ENCODE measurements around the gene KCNH8. TPM values are rescaled to one million over a fixed set of nuclear protein-coding genes. Genes with fewer than 3 reads are reported as not detected.

The KCNH8 gene
- polyA plus RNA-seq, 1 donor from 2014 or later = 28.9 TPM

GRCh38 chr3:19206540-19206939 is 58.2 kb downstream of the KCNH8 start:
- Histone ChIP-seq H3K4me2 (ENCODE audit: low read length) (no peak overlapping the region), H3K36me3 (ENCODE audit: insufficient read depth, low read length) (no peaks in the 10 kb centered on the region), H3F3A (ENCODE audit: insufficient read depth, low read length, poor library complexity, severe bottlenecking) (no peaks in the 10 kb centered on the region), H3K9ac (ENCODE audit: low read length) (no peak overlapping the region), H4K20me1 (ENCODE audit: insufficient read depth) (no peaks in the 10 kb centered on the region), H3K4me3 (ENCODE audit: low read length) (no peak overlapping the region), H2AFZ (ENCODE audit: low read depth, low read length) (no peak overlapping the region), H3K9me2 (ENCODE audit: insufficient read depth, low read length) (no peaks in the 10 kb centered on the region), H3K27me3 (ENCODE audit: insufficient read depth, low read depth, low read length) (no peaks in the 10 kb centered on the region), H3K79me2 (replicated peaks; ENCODE audit: insufficient read depth, low read length) (no peaks in the 10 kb centered on the region), H3K9me3 (ENCODE audit: low read length) (no peaks in the 10 kb centered on the region), H3K27ac (ENCODE audit: low read length) (no peak overlapping the region)
- TF ChIP-seq EP300 (conservative IDR thresholded peaks at IDR 0.05; ENCODE audit: poor library complexity, severe bottlenecking) = no peak
- TF ChIP-seq POLR2AphosphoS5 (IDR thresholded peaks at IDR 0.05) = no peak
- TF ChIP-seq, protein P1, sequence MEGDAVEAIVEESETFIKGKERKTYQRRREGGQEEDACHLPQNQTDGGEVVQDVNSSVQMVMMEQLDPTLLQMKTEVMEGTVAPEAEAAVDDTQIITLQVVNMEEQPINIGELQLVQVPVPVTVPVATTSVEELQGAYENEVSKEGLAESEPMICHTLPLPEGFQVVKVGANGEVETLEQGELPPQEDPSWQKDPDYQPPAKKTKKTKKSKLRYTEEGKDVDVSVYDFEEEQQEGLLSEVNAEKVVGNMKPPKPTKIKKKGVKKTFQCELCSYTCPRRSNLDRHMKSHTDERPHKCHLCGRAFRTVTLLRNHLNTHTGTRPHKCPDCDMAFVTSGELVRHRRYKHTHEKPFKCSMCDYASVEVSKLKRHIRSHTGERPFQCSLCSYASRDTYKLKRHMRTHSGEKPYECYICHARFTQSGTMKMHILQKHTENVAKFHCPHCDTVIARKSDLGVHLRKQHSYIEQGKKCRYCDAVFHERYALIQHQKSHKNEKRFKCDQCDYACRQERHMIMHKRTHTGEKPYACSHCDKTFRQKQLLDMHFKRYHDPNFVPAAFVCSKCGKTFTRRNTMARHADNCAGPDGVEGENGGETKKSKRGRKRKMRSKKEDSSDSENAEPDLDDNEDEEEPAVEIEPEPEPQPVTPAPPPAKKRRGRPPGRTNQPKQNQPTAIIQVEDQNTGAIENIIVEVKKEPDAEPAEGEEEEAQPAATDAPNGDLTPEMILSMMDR (IDR thresholded peaks at IDR 0.05; ENCODE audit: poor library complexity, severe bottlenecking) = no peak
- TF ChIP-seq TAF1 (IDR thresholded peaks at IDR 0.05; ENCODE audit: low read depth) = no peak
- no peak for TF ChIP-seq REST (IDR thresholded peaks at IDR 0.05; ENCODE audit: borderline replicate concordance)
- TF ChIP-seq MXI1 (conservative IDR thresholded peaks at IDR 0.05; ENCODE audit: poor library complexity, severe bottlenecking) = no peak
- TF ChIP-seq RAD21 (conservative IDR thresholded peaks at IDR 0.05) = no peak
- TF ChIP-seq SMC3 (conservative IDR thresholded peaks at IDR 0.05; ENCODE audit: poor library complexity) = no peak
- TF ChIP-seq EZH2 (IDR thresholded peaks at IDR 0.05; ENCODE audit: borderline replicate concordance, insufficient read depth, low read length, poor library complexity, severe bottlenecking) = no peak

- TF ChIP-seq MXI1 (conservative IDR thresholded peaks at IDR 0.05; ENCODE audit: poor library complexity, severe bottlenecking) (no peak), TAF1 (IDR thresholded peaks at IDR 0.05; ENCODE audit: low read depth) (no peak), EP300 (conservative IDR thresholded peaks at IDR 0.05; ENCODE audit: poor library complexity, severe bottlenecking) (no peak), REST (IDR thresholded peaks at IDR 0.05; ENCODE audit: borderline replicate concordance) (no peak), POLR2AphosphoS5 (IDR thresholded peaks at IDR 0.05) (no peak)
- TF ChIP-seq, protein P1 (IDR thresholded peaks at IDR 0.05; ENCODE audit: poor library complexity, severe bottlenecking) = no peak
- Histone ChIP-seq H3K4me2 (ENCODE audit: low read length) (no peak overlapping the region), H3K27ac (ENCODE audit: low read length) (no peak overlapping the region), H3K9me3 (ENCODE audit: low read length) (no peaks in the 10 kb centered on the region), H3K27me3 (ENCODE audit: insufficient read depth, low read depth, low read length) (no peaks in the 10 kb centered on the region), H3K4me3 (ENCODE audit: low read length) (no peak overlapping the region), H3F3A (ENCODE audit: insufficient read depth, low read length, poor library complexity, severe bottlenecking) (no peaks in the 10 kb centered on the region), H2AFZ (ENCODE audit: low read depth, low read length) (no peak overlapping the region), H4K20me1 (ENCODE audit: insufficient read depth) (no peaks in the 10 kb centered on the region), H3K9me2 (ENCODE audit: insufficient read depth, low read length) (no peaks in the 10 kb centered on the region), H3K79me2 (replicated peaks; ENCODE audit: insufficient read depth, low read length) (peaks cover 3% of the 10 kb centered on the region), H3K36me3 (ENCODE audit: insufficient read depth, low read length) (no peaks in the 10 kb centered on the region), H3K9ac (ENCODE audit: low read length) (no peak overlapping the region)
Measured at GRCh38 chr3:19213603-19214220, 65.4 kb downstream of the KCNH8 start.
